HEK293T (cell line): ENCODE data around the gene LRRC40.

Source experiments
- BHLHE40 ChIP-seq: fragments of 450-650 bp; IDR thresholded peaks from 2 replicates; pipeline ENCODE4 v1.6.1; 2016; ENCODE audit warnings: mild to moderate bottlenecking, moderate library complexity, borderline replicate concordance
- CTBP1 ChIP-seq: fragments of 450-650 bp; IDR thresholded peaks from 2 replicates; pipeline ENCODE4 v1.6.1; 2016; ENCODE audit warnings: borderline replicate concordance
- ELF4 ChIP-seq: fragments of 450-650 bp; IDR thresholded peaks from 2 replicates; pipeline ENCODE4 v1.6.1; 2017; ENCODE audit warnings: antibody characterized with exemption
- FOXA1 ChIP-seq: fragments of 450-650 bp; IDR thresholded peaks from 2 replicates; pipeline ENCODE4 v1.6.1; 2016; ENCODE audit warnings: mild to moderate bottlenecking
- FOXK2 ChIP-seq: fragments of 450-650 bp; IDR thresholded peaks from 2 replicates; pipeline ENCODE4 v1.6.1; 2016; ENCODE audit warnings: mild to moderate bottlenecking
- HDGF ChIP-seq: fragments of 450-650 bp; IDR thresholded peaks from 2 replicates; pipeline ENCODE4 v1.6.1; 2017; ENCODE audit warnings: antibody characterized with exemption, borderline replicate concordance
- L3MBTL2 ChIP-seq: fragments of 450-650 bp; conservative IDR thresholded peaks from 2 replicates; pipeline ENCODE4 v1.6.1; 2016; ENCODE audit warnings: mild to moderate bottlenecking
- LEF1 ChIP-seq: fragments of 450-650 bp; IDR thresholded peaks from 2 replicates; pipeline ENCODE4 v1.6.1; 2017; ENCODE audit warnings: mild to moderate bottlenecking, borderline replicate concordance
- SP1 ChIP-seq: fragments of 450-650 bp; IDR thresholded peaks from 2 replicates; pipeline ENCODE4 v1.6.1; 2017
- SUZ12 ChIP-seq: fragments of 450-650 bp; IDR thresholded peaks from 2 replicates; pipeline ENCODE4 v1.6.1; 2016; ENCODE audit warnings: mild to moderate bottlenecking
- TARDBP ChIP-seq: fragments of 450-650 bp; IDR thresholded peaks from 2 replicates; pipeline ENCODE4 v1.6.1; 2016
- ZNF384 ChIP-seq: fragments of 450-650 bp; IDR thresholded peaks from 2 replicates; pipeline ENCODE4 v1.6.1; 2016

GRCh38 chr1:70221238-70222121 lies 16.1 kb upstream of the LRRC40 start, which contains the start of gene SRSF11:
- no peak for TF ChIP-seq SUZ12
- no peak for TF ChIP-seq FOXA1
- no peak for TF ChIP-seq SP1
- TF ChIP-seq HDGF = no peak
- TF ChIP-seq ZNF384 = no peak
- peak; percentile 67 for TF ChIP-seq L3MBTL2
- no peak for TF ChIP-seq BHLHE40
- TF ChIP-seq TARDBP = peak; percentile 88
- 0 out of 2 replicates have a peak, but pooled peaks have one; percentile 8 for TF ChIP-seq LEF1
- no peak for TF ChIP-seq FOXK2
- TF ChIP-seq CTBP1 = no peak
- TF ChIP-seq ELF4 = no peak; the same call in 1 of the 2 replicates
